Left lobe of liver (tissue), 2 donors: ENCODE measurements around the gene METTL8. TPM values are rescaled to one million over a fixed set of nuclear protein-coding genes. Genes with fewer than 3 reads are reported as not detected.
"Not testable (repeated sequence)": the region's sequence is repeated elsewhere in the genome, so short reads cannot be mapped to it uniquely, and the experiment has no call there.

ENCODE experiments used
- ATAC-seq: fragments of 200-7000 bp; cut with Tn5 transposase; one replicate; pipeline ENCODE4 v1.9.1; 2020; ENCODE audit warnings: mild to moderate bottlenecking, moderate library complexity
- DNase-seq: peaks from one replicate; pipeline ENCODE4 v3.0.0-alpha.2; 2020; ENCODE audit warnings: low spot score
- total RNA-seq: library from RNA; stranded (reverse); gene quantifications from one replicate; pipeline ENCODE4 v1.2.1, GENCODE V29; 2021
- donor health status: DM: no; HTN: no; CAD: no; lungs with moderate emphysema.
- donor health status: DM: no; HTN: yes; CAD: no.

Gene METTL8
- total RNA-seq, 1 donor from 2014 or later: 7.5 TPM

DNA sequence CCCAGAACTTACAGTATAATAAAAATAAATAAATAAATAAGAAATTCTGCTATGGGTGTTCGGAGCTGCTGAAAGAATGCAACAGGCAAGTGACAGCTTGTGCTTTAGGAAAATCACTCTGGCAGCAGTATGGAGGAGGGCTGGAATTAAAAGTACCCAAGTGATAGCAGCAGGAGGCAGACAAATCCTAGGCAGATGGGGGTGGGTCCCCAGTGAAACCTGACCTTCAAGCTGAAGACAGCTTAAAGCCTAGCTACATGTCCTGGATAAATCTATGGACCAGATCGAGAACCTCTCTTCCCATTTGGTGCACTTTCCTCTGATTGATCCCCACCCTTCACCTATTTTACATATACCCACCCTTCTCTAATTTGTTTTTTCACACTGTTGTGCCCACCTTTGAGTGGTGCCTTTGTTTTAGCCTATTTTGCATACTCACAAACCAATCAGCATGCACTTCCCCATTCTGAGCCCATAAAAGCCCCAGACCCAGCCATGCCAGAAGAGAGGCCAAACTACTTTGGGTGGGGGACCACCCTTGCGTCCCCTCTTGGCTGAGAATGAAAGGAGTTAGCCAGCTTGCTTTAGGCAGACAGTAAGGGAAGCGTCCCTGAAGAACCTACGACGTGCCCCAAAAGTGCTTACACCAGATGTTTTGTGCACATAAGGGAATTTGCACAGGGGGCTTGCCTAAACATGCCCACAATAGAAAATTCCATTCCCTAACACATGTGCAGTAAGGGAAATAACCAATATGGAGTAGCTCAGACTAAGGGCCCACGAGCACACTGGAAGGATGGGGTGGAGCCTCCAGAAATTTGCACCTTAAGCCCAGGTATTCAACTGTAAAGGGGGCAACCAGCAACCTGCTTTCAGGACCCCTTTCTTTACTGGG is 3.0 kb downstream of the METTL8 start:
- DNase-seq (no peak), ATAC-seq (no peak)

DNA sequence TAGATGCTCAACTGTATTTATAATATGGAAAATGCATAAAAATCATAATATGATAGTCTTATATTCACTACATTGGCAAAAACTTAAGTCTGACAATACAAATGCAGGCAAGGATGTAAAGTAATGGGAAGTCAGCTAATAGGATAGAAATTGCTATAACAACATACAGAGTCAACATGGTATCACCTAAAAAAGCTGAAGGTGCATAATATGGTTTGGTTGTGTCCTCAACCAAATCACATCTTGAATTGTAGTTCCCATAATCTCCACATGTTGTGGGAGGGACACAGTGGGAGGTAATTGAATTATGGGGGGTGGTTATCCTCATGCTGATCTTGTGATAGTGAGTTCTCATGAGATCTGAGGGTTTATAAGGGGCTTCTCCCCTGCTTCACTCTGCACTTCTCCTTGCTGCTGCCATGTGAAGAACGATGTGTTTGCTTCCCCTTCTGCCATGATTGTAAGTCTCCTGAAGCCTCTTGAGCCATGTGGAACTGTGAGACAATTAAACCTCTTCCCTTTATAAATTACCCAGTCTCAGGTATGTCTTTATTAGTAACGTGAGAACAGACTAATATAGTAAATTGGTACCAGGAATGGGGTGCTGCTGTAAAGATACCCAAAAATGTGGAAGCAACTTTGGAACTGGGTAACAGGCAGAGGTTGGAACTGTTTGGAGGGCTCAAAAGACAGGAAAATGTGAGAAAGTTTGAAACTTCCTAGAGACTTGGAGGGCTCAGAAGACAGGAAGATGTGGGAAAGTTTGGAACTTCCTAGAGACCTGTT is 10.9 kb downstream of the METTL8 start:
- not testable (repeated sequence) for ATAC-seq, DNase-seq

DNA sequence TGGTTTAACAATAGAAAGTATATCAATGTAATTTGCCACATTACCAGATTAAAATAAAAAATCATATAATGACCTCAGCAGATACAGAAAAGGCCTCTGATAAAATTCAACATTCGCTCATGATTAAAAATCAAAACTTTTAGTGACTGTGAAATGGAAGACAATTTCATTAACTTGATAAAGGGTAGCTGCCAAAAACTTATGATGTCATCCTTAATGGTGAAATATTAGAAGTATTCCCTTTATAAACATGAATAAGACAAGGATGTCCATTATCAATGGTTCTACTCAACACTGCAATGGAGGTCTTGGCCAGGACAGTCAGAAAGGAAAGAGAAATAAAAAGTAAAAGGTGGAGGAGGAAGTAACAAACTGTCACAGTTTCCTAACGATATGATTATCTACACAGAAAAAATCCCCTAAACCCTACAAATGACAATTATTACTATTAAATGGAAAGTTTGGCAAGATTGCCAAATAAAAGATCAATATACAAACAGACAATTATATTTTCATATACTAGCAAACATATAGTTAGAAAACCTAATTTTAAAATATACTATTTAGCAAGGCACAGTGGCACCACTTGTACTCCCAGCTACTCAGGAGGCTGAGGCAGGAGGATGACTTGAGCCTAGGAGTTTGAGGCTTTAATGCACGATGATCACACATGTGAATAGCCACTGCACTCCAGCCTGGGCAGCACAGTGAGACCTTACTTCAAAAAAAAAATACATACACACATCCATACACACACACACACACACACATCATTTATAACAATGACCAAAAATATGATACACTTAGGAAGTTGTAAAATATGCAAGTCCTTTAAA is 12.8 kb downstream of the METTL8 start:
- ATAC-seq: no peak
- no peak for DNase-seq

DNA sequence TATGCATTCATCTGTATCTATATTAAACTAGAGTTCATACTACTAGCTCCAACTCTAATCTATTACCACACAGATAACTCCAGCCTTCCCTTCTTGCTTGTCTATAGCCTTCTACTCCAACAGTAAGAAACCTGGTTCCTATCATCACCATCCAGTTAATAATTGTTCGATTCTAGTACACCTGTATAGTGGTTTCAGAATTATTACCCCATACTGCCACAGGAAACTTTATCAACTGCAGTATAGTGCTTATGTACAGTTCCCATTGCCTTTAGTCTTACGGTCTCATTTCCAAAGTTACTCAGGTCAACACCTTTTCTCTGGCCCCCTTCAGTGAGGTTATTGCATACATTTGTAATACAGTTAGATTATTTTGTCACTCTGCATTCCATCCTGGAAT is 14.5 kb downstream of the METTL8 start:
- DNase-seq (no peak), ATAC-seq (no peak)

DNA sequence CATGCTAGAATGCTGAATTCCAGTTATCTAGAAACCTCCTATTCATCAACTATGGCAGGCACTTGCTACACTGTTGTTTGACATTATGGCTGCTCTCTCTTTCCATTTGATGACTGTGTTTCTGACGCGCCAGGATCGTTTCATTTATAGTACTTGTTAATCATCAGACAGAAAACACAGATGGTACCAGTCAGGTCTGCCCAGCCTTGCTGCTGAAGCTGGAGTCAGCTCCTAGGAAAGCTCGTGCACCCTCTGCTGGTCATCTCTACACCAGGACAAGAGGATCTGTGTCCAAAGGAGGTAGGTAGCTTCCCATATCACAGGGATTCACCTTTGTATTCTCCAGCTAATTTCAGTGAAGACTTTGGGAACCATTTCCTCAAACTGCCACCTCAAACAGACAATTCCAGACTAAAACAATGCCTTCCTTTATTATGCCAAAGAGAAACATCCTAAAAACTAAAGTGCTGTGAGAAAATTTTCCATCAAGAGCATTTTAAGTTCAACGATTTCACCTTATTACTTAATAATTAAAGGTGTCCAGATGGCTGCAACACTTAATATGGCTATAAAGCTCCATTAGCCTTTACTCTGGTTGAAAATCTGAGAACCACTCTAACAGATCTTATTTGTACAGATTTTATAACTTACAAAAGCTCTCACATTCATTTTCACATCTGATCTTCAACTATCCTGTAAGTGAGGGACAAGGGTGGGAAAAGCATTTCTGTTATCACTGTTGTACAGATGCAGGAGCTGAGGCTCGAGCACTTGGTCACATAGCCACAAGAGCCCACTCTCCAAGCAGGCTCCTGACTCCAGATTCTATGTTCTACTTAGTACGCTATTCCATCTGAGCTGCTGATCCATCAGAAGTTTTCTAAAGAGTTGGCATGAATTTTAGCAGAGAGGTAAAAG is 17.5 kb downstream of the METTL8 start:
- ATAC-seq: peak; percentile 100
- DNase-seq: peak; percentile 88

DNA sequence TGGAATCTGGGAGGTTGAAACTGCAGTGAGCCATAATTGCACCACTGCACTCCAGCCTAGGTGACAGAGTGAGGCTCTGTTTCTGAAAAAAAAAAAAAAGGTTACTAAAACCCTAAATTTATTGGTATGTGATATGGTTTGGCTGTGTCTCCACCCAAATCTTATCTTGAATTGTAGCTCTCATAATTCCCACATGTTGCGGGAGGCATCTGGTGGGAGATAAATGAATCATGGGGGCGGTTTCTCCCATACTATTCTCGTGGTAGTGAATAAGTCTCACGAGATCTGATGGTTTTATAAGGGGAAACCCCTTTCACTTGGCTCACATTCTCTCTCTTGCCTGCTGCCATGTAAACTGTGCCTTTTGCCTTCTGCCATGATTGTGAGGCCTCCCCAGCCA is 19.1 kb downstream of the METTL8 start:
- DNase-seq, ATAC-seq: not testable (repeated sequence)

DNA sequence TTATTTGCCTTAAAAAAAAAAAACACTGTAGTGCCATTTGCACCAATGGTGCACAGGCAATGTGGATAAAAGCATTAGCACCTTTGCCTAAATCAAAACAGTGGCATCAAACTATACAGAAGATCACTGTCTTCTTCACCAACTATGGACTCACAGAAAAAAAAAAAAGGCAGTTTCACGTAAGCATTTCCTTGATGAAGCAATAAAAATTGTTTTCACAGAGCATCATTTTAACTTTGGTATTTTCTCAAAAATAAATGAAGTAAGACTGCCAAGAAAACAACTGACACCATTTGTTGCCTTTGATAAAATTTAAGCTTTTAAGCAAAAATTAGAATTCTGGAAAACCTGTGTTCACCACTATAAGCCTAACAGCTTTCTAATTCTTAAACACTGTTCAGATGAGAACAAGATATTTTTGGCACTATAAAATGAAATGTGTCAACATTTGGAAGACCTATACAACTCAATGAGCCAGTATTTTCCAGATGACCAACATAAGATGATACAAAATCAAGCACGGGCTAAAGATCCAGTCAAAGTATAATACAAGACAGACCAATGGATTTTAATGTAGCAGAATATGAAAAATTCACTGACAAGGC is 21.1 kb downstream of the METTL8 start:
- no peak for ATAC-seq
- no peak for DNase-seq

DNA sequence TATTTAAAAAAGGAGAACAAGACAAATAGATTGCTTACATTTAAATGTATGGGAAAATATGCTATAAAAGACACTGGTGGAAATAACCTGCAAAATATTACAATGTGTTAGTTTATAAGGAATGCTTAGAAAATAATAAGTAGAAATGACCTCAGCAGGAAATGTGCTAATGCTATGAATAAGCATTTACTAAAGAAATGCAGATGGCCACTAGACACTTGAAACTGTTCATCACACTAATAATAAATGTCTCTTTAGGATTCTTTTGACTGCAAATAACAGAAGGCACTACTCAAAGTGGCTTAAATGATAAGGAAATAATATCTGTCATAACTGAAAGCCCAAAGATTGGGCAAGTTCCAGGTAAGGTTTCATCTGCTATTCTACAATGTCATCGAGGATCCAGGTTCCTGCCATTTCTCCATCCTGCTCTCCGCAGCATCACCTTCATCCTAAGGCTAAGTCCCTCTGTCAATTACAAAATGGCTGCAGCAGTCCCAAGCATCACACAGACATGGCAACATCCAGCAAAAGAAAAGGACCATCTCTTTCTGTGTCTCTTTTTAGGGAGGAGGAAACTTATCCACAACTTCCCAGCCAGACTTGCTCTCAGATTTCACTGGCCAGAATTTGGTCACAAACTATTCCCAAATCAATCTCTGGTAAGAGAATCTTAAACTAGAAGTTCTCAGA is 21.9 kb downstream of the METTL8 start:
- no peak for DNase-seq
- ATAC-seq: no peak

DNA sequence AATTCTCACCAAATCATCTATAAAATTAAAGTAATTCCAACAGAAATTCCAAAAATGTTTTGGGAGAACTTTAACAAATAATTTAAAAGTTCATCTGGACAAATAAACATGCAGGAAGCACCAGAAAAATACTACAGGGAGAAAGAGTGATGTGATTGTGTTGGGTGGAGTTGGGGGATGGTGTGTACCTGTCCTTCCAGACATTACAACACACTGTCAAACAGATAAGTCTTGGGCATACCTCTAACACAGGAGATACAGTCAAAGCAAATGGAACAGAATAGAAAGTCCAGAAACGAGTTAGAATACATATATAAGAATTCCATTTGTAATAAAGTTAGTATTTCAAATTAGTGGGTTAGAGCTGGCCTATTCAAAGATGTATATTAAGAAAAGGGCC is 22.6 kb downstream of the METTL8 start:
- DNase-seq (no peak), ATAC-seq (peak; percentile 49)

DNA sequence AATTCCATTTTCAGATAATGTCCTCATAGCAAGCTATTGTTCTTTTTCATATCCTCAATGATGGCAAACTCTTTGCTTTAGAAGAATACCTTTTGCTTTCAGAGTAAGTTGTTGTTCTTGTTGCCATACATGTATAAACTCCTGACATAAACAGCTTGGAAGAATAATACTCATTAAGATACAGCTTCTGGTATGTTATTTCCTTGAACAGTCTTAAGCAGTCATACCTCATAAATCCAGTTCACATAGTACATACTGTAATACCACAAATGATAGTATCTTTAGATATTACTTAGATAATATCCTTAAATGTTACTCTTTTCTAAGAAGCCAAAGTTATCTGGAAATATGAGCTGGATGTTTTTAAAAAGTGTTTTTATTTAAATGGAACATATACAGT is 23.2 kb downstream of the METTL8 start:
- no peak for DNase-seq
- no peak for ATAC-seq

DNA sequence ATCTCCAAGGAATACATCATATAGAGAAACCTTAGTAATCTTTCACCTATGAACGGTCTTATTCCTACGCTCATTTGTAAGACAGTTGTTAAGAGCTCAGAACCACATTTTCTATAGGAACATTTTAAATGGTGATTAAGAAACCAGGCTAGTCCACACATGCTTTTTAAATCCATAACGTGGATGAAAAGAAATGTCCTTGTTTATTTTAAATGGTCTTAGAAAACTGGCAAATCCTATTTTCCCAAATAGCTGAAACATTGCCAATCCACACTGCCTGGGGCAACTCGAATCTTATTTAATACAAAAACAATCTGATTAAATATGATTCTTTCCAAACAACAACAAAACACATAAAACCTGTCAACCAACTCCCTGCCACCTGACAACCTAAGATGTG is 23.7 kb downstream of the METTL8 start:
- no peak for ATAC-seq
- no peak for DNase-seq

DNA sequence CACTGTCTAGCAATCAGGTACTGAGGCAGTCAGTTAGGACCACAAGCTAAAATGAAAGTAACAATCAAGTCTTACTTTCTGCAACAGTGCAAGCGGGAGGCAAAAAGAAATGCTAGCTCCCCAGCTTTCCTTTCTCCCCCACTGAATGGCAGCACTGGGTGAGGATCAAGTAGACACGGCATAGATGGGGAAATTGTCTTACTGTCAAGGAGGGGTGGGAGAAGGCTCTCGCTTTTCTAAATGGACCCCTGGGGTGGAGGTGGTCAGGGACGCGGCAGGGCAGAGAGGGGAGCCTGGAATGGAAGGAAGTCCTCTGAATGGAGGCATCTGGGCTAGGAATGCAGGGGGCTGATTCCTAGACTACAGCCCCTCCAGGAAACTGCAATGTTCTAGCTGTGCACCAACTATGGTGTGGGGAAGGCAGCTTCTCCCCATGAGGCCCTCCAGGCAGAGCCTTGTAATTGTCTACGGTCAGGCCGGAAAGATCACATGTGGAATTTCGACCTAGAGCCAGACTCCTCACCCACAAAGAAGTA is 24.3 kb downstream of the METTL8 start:
- DNase-seq: no peak
- no peak for ATAC-seq

DNA sequence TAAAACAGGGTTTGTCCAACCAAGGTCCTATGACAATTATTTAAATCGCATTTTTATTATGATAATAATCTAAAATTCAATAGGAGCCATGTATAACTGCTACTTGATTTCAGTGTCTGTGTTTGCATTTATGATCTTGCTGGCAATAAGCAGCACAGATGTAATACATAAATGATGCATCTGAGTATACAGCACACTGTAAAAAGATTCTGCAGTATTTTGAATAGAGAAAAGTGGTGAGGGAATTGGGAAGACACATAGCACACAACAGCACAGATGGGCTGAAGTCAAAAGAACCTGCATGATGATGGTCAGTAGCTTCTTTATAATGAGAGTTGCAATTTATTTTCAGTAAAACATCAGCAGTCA is 26.1 kb downstream of the METTL8 start:
- DNase-seq (no peak), ATAC-seq (no peak)

DNA sequence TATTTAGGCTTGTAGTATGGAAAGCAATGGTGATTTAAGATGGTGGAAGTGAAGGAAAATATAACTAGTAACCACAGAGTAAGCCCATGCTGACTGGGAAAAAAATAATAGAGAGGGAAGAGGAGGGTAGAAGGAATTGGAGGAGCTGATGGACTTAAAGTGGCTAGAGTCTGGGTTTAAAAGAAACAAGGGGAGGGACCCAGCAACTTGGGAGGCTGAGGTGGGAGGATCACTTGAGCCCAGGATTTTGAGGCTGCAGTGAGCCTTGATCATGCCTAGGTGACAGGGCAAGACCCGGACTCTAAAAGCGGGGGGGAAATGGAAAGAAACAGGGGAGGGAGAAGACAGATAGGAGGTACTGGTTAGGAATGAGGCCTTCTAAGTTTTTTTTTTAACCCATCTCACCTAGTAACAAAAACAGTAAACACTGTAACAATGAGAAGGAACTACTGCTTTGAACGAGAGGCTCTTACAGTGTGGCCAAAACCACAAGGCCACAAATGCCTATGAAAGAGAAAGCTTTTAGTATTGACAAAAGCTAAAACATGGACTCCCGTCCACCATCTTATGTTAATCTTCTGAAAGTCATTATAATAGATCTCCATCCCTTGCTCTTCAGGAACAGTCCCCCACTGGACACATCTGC is 26.6 kb downstream of the METTL8 start:
- ATAC-seq: no peak
- DNase-seq: no peak

DNA sequence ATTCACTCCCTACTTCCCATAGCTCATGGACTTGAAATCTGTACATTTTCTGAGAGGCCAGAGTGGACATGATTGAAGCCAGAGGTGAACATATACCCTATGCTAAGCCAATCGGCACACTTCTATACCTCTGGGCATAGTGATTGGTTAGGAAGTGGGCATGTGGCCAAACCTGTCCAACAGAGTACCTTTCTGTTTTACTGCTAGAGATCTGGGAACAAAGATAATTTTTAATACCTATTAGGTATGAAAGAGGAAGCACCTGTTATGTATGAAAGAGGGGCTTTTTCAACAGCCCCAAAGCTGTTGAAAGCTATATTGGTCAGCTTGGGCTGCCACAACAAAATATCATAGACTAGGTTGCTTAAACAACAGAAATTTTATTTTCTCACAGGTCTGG is 27.7 kb downstream of the METTL8 start:
- DNase-seq: no peak
- no peak for ATAC-seq

DNA sequence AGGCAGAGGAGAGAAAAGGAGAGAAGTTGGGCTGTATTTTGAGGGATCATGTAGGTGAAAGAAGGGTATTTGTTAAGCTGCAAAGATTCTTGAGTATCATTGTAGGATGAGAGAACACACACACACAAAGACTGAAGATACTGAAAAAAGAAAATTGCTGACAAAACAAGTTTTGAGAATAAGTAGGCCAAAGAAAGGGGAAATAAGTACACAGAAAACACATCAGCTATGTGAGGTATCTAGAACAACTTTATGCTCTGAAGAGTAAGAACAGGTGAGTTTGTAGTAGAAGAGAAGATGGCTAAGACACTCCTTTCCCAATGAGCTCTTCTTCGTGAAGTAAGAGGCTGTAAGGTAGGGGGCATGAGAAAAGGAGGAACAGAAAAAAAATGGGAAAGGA is 28.2 kb downstream of the METTL8 start:
- DNase-seq: no peak
- no peak for ATAC-seq

DNA sequence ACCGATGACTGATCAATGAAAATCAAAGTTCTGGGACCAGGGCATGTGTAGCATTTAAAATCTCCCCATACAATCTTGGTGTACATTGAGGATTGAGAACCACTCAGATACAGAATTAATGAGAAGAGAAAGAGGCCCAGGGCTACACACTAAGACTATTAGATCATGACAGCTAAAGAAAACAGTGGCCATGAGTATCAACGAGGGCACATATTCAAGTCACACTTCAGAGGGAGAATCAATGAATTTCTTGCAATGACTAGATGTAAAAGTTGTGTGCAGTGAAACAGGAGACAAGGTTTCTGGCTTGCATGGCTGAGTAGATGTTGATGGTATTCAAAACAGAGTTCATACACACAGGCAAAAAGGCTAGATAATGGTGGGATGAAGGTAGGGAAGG is 29.1 kb downstream of the METTL8 start:
- DNase-seq: no peak
- ATAC-seq: no peak

DNA sequence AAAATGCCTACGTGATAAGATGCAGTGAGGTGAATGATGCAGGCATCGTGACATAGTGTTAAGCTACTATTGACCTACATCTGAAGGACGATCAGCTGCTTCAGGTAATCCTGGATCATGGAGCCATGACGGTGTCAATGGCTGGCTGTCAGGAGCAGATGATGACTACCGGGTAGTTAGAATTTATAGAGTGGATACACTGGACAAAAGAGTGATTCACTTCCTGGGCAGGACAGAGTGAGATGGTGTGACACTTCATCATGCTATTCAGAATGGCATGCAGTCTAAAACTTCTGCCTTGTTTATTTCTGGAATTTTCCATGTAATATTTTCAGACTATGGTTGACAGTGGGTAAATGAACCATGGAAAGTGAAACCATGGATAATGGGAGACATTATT is 29.5 kb downstream of the METTL8 start:
- DNase-seq (no peak), ATAC-seq (no peak)
